Activated CD4-positive, alpha-beta T cell treated with anti-CD3 and anti-CD28 coated beads, Interleukin-2, amount 50 U/mL, for 24 hours (primary cell): ENCODE results near the gene KLHL22.
"Not testable (repeated sequence)": the region's sequence is repeated elsewhere in the genome, so short reads cannot be mapped to it uniquely, and the experiment has no call there.

Experiments
- DNase-seq, 2 donors: peaks; one replicate each; pipeline ENCODE4 v3.0.0-alpha.2; 2020; ENCODE audit warnings: low read depth in 1 of 2, low spot score in 1 of 2

KLHL22 gene

GRCh38 chr22:20503816-20504215 lies 8.2 kb upstream of the KLHL22 start:
- DNase-seq: no peak

- no peak for DNase-seq
These were observed 4.2 kb upstream of the KLHL22 start for GRCh38 chr22:20499769-20500168.

GRCh38 chr22:20498913-20499312 lies 3.3 kb upstream of the KLHL22 start:
- no peak for DNase-seq

- DNase-seq: no peak
These were observed 1.8 kb upstream of the KLHL22 start for GRCh38 chr22:20497426-20497825.

GRCh38 chr22:20495861-20496681 lies 476 bp upstream of the KLHL22 start:
- DNase-seq: peak; percentile 81

GRCh38 chr22:20491346-20491745 lies 4.2 kb downstream of the KLHL22 start:
- no peak for DNase-seq

- DNase-seq: no peak
These were observed 4.7 kb downstream of the KLHL22 start for GRCh38 chr22:20490941-20491307.

- DNase-seq: no peak
These were observed 5.2 kb downstream of the KLHL22 start for GRCh38 chr22:20490183-20490940.

GRCh38 chr22:20488946-20489345 lies 6.6 kb downstream of the KLHL22 start:
- no peak for DNase-seq

- no peak for DNase-seq
These were observed 7.9 kb downstream of the KLHL22 start for GRCh38 chr22:20487715-20488114.

- no peak for DNase-seq
These were observed 9.4 kb downstream of the KLHL22 start for GRCh38 chr22:20486229-20486628.

GRCh38 chr22:20484948-20485683 lies 10.5 kb downstream of the KLHL22 start:
- DNase-seq: no peak

GRCh38 chr22:20483771-20484170 lies 11.8 kb downstream of the KLHL22 start:
- no peak for DNase-seq

- not testable (repeated sequence) for DNase-seq
These were observed 12.5 kb downstream of the KLHL22 start for GRCh38 chr22:20483143-20483506.

GRCh38 chr22:20479612-20480196 lies 15.9 kb downstream of the KLHL22 start:
- DNase-seq: no peak

GRCh38 chr22:20478059-20478458 lies 17.5 kb downstream of the KLHL22 start:
- not testable (repeated sequence) for DNase-seq

GRCh38 chr22:20475569-20475968 lies 20.0 kb downstream of the KLHL22 start:
- DNase-seq: not testable (repeated sequence)

- DNase-seq: no peak
These were observed 20.5 kb downstream of the KLHL22 start for GRCh38 chr22:20475115-20475436.

- no peak for DNase-seq
These were observed 22.8 kb downstream of the KLHL22 start for GRCh38 chr22:20472629-20473442.

- DNase-seq: no peak
These were observed 24.3 kb downstream of the KLHL22 start for GRCh38 chr22:20471126-20471833.
